B cell (primary cell): ENCODE results near the gene TBX20.
"Not testable (repeated sequence)": the region's sequence is repeated elsewhere in the genome, so short reads cannot be mapped to it uniquely, and the experiment has no call there.

Experiments used
- EZH2 ChIP-seq: IDR thresholded peaks from 2 replicates; pipeline ENCODE4 v1.6.1; 2012; ENCODE audit warnings: borderline replicate concordance, low read depth, mild to moderate bottlenecking, moderate library complexity, low read length; ENCODE audit not compliant: insufficient read depth, poor library complexity, severe bottlenecking
- TF ChIP-seq, protein P1 (sequence below): fragments of 200-600 bp; IDR thresholded peaks from one replicate; pipeline ENCODE4 v1.8.0; 2022; ENCODE audit warnings: antibody characterized with exemption, mild to moderate bottlenecking

DNA sequence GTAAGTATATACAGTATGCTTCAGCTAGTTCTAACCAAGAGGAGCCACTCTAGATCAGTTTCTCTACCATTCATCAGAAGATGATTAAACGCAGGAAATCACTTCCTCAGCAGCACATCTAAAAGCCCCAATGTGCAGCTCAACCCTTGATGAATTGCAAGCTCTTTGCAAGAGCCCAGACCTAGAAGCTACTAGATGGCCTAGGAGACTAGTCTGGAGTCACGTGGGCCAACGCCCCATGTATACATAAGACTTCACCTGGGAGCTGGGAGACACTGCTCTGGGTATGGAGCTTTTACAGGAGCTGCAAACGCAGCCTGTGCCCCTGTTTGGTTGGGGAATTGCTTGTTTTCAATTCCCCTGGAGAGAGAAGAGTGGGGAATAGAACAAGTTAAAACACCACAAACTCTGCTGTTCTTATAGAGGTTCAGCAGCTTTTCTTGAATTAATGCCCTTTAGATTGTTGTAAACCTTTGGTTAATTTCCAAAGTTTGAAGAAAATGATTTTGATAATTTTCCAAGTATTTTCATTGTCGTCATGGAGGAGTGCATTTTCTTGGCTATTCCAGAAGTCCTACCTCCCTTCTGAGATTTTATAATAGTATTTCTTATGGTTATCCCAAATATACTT lies 69.9 kb downstream of the TBX20 start:
- TF ChIP-seq, protein P1, sequence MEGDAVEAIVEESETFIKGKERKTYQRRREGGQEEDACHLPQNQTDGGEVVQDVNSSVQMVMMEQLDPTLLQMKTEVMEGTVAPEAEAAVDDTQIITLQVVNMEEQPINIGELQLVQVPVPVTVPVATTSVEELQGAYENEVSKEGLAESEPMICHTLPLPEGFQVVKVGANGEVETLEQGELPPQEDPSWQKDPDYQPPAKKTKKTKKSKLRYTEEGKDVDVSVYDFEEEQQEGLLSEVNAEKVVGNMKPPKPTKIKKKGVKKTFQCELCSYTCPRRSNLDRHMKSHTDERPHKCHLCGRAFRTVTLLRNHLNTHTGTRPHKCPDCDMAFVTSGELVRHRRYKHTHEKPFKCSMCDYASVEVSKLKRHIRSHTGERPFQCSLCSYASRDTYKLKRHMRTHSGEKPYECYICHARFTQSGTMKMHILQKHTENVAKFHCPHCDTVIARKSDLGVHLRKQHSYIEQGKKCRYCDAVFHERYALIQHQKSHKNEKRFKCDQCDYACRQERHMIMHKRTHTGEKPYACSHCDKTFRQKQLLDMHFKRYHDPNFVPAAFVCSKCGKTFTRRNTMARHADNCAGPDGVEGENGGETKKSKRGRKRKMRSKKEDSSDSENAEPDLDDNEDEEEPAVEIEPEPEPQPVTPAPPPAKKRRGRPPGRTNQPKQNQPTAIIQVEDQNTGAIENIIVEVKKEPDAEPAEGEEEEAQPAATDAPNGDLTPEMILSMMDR = not testable (repeated sequence)
- not testable (repeated sequence) for TF ChIP-seq EZH2
